PC-3 (cell line): ENCODE measurements around the gene MDK. TPM values are rescaled to one million over a fixed set of nuclear protein-coding genes. Genes with fewer than 3 reads are reported as not detected.

Experiments used
- ATAC-seq: fragments of 200-7000 bp; cut with Tn5 transposase; 2 replicates; pipeline ENCODE4 v1.9.1; 2020; ENCODE audit warnings: mild to moderate bottlenecking, moderate library complexity
- BruUV-seq: library from RNA; stranded (reverse); fragments of 400-500 nt; replicated peaks from 2 replicates; lab custom pipeline; 2021; lab: Mats Ljungman, UMichigan
- CTCF ChIA-PET: fragments of 300-600 bp; sonication (Branson Sonifier 250); formaldehyde crosslinking; loops from one replicate; lab custom pipeline; 2022; ENCODE audit warnings: antibody characterized with exemption; lab: Charles Lee
- POLR2A ChIA-PET: fragments of 300-600 bp; sonication (Branson Sonifier 250); formaldehyde crosslinking; loops from one replicate; lab custom pipeline; 2022; ENCODE audit warnings: antibody characterized with exemption; ENCODE audit not compliant: unreplicated experiment; lab: Charles Lee
- DNase-seq: peaks from one replicate; pipeline ENCODE4 v3.0.0-alpha.2; 2015
- H2AFZ ChIP-seq: fragments of 300-600 bp; sonication (generic); 2 replicates; pipeline ENCODE4 v1.6.0; 2016; ENCODE audit warnings: antibody characterized with exemption, low read length
- H3F3A ChIP-seq: fragments of 300-600 bp; sonication (generic); one replicate; pipeline ENCODE4 v1.6.0; 2017; ENCODE audit warnings: antibody characterized with exemption, low read length, control low read depth, mild to moderate bottlenecking; ENCODE audit not compliant: unreplicated experiment
- H3K27ac ChIP-seq: fragments of 300-600 bp; sonication (generic); 2 replicates; pipeline ENCODE4 v1.5.1; 2016; ENCODE audit warnings: mild to moderate bottlenecking, low read length
- H3K27me3 ChIP-seq: fragments of 300-600 bp; sonication (generic); 2 replicates; pipeline ENCODE4 v1.6.1; 2016; ENCODE audit warnings: low read length, mixed read lengths
- H3K36me3 ChIP-seq: fragments of 300-600 bp; sonication (generic); 2 replicates; pipeline ENCODE4 v1.6.1; 2016; ENCODE audit warnings: low read depth, mixed run types, low read length, mixed read lengths
- H3K4me1 ChIP-seq: fragments of 300-600 bp; sonication (generic); 2 replicates; pipeline ENCODE4 v1.5.1; 2016; ENCODE audit warnings: low read length; ENCODE audit not compliant: insufficient read depth
- H3K4me2 ChIP-seq: fragments of 300-600 bp; sonication (generic); 2 replicates; pipeline ENCODE4 v1.6.0; 2016; ENCODE audit warnings: low read length
- H3K4me3 ChIP-seq: fragments of 300-600 bp; sonication (generic); 2 replicates; pipeline ENCODE4 v1.5.1; 2016; ENCODE audit warnings: mild to moderate bottlenecking, low read length, mixed read lengths
- H3K79me2 ChIP-seq: fragments of 300-600 bp; sonication (generic); 2 replicates; pipeline ENCODE4 v1.6.1; 2017; ENCODE audit warnings: low read length, mixed read lengths
- H3K9ac ChIP-seq: fragments of 300-600 bp; sonication (generic); 2 replicates; pipeline ENCODE4 v1.6.0; 2016; ENCODE audit warnings: mild to moderate bottlenecking, low read length
- H3K9me2 ChIP-seq: fragments of 300-600 bp; sonication (generic); replicated peaks from 2 replicates; pipeline ENCODE4 v1.6.1; 2016; ENCODE audit warnings: mixed run types, low read length, mixed read lengths
- H3K9me3 ChIP-seq: fragments of 300-600 bp; sonication (generic); 2 replicates; pipeline ENCODE4 v1.6.1; 2016; ENCODE audit warnings: low read length, mixed read lengths
- H4K20me1 ChIP-seq: fragments of 300-600 bp; sonication (generic); 2 replicates; pipeline ENCODE4 v1.6.1; 2016; ENCODE audit warnings: low read length, mixed read lengths
- EZH2 ChIP-seq: fragments of 300-600 bp; sonication (generic); IDR thresholded peaks from one replicate; pipeline ENCODE4 v1.6.1; 2017; ENCODE audit warnings: antibody characterized with exemption, mild to moderate bottlenecking, low read length; ENCODE audit not compliant: unreplicated experiment
- EZH2phosphoT487 ChIP-seq: fragments of 300-600 bp; sonication (generic); IDR thresholded peaks from 2 replicates; pipeline ENCODE4 v1.6.1; 2018; ENCODE audit warnings: mild to moderate bottlenecking, antibody characterized with exemption, low read length, borderline replicate concordance
- intact Hi-C: fragments of 100-400 bp; cut with micrococcal nuclease; formaldehyde crosslinking; loops from 2 replicates; pipeline ENCODE4 v1.9.0; 2023
- total RNA-seq: library from RNA; depleted of rRNA; stranded (reverse); fragments of >200 nt; gene quantifications from 2 replicates; pipeline ENCODE4 v1.2.3, GENCODE V29; 2014
- TF ChIP-seq, protein P1 (sequence below): fragments of 300-600 bp; sonication (generic); conservative IDR thresholded peaks from 2 replicates; pipeline ENCODE4 v1.5.1; 2017; ENCODE audit warnings: antibody characterized with exemption, low read depth, mild to moderate bottlenecking, low read length

MDK gene
- total RNA-seq, 1 experiment from 2014 or later = 184 TPM

DNA sequence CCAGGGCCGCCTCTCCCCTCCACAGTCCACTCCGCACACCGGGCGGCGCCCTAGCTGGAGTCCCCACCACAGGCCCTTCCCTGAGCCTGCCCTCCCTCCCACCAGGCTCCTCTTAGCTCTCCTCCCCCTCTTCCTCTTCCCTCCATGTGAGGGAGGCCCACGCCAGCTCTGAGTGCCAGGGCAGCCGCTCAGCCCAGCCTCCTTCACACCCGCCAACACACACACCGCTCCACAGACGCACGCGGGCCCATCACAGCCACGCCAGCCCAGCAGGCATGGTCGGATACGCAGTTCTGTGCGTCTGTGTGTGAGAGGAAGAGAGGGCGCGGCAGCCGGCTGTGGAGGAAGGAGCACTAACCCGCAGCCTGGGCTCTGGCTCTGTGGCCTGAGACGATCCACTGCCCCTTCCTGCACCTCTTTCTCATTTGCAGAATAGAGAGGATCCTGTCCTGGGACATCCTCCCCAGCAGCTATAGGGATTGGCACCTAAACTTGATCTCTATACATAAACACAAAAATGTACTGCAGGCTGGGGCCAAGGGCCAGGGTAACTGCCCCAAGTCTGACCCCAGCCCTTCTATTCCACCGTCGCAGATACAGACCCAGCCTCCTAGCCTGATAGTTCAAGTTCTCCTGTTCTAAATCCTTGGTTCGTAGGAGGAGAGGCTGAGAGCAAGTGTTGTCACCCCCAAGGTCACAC is 6.6 kb downstream of the MDK start:
- Histone ChIP-seq H3K4me2 (no peak overlapping the region), H3K4me1 (peaks cover 19% of the 10 kb centered on the region; the same call in 1 of the 2 replicates), H3K9ac (no peak overlapping the region), H4K20me1 (no peaks in the 10 kb centered on the region), H3K9me2 (no peaks in the 10 kb centered on the region), H3K9me3 (no peaks in the 10 kb centered on the region), H3K27ac (no peak overlapping the region), H3F3A (no peaks in the 10 kb centered on the region), H3K79me2 (no peaks in the 10 kb centered on the region), H3K4me3 (no peak overlapping the region), H2AFZ (no peak overlapping the region), H3K36me3 (no peaks in the 10 kb centered on the region), H3K27me3 (peaks cover 29% of the 10 kb centered on the region)
- ATAC-seq = no peak
- DNase-seq = no peak
- no peak for TF ChIP-seq EZH2phosphoT487
- TF ChIP-seq EZH2 = no peak
- TF ChIP-seq, protein P1, sequence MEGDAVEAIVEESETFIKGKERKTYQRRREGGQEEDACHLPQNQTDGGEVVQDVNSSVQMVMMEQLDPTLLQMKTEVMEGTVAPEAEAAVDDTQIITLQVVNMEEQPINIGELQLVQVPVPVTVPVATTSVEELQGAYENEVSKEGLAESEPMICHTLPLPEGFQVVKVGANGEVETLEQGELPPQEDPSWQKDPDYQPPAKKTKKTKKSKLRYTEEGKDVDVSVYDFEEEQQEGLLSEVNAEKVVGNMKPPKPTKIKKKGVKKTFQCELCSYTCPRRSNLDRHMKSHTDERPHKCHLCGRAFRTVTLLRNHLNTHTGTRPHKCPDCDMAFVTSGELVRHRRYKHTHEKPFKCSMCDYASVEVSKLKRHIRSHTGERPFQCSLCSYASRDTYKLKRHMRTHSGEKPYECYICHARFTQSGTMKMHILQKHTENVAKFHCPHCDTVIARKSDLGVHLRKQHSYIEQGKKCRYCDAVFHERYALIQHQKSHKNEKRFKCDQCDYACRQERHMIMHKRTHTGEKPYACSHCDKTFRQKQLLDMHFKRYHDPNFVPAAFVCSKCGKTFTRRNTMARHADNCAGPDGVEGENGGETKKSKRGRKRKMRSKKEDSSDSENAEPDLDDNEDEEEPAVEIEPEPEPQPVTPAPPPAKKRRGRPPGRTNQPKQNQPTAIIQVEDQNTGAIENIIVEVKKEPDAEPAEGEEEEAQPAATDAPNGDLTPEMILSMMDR = no peak
- POLR2A ChIA-PET = no interaction called here
- no TSS peak for BruUV-seq
- CTCF ChIA-PET = interaction anchor here (0.6 to 1.7 kb wide), 4 partner anchors 45 to 207 kb away, joined by 3 to 10 read pairs (median 7); no protein-coding TSS in a partner anchor
- intact Hi-C loops = loop anchor here (2.0 kb wide), 1 partner anchor 141 kb away; no protein-coding TSS in a partner anchor

DNA sequence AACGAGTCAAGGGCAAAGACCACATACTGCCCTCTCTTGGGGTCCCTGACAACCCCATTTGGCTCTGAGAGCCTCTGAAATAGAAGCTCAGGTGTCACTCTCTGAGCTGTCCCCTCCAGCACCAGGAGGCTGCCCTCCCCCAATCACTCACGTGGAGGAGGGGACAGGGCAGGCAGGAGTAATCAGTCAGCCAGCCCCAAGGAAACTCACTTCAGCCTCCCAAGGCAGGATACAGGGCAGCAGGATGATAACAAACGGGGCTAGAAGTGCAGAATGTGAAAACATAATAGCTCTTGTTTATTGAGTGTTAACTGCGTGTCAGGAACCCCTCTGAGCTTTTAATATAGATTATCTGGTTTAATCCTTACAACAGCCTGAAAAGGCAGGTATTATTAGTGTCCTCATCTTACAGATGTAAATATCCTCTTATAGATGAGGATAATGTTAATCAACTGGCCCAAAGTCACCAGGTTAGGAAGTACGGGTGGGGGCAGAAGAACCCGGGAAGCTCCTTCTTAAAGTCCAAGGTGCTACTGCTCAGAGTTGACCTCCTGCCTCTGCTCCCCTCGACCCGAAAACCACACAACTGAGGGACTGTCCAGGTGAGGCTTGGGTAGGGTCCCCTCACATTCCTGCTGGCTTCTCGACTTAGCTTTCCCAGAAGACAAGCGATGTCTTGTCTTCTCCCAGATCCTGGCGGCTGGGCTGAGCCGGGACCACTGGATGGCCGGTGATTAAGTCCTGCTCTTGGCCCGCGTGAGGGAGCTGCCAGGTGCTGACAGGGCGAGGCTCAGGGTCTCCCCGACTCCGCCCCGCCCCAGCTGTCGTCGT is 7.4 kb downstream of the MDK start:
- H3K9me3 ChIP-seq = no peaks in the 10 kb centered on the region
- H3K4me2 ChIP-seq = peak overlapping the region; percentile 91
- DNase-seq = no peak
- intact Hi-C loops = loop anchor here (1.0 to 2.0 kb wide), 2 partner anchors 140 to 149 kb away; no protein-coding TSS in a partner anchor
- no peaks in the 10 kb centered on the region for H3K36me3 ChIP-seq
- CTCF ChIA-PET = interaction anchor here (0.6 to 1.7 kb wide), 5 partner anchors 66 to 436 kb away, joined by 3 to 10 read pairs (median 3); no protein-coding TSS in a partner anchor
- peaks cover 29% of the 10 kb centered on the region for H3K27me3 ChIP-seq
- H3K27ac ChIP-seq = no peak overlapping the region
- POLR2A ChIA-PET = no interaction called here
- no peaks in the 10 kb centered on the region for H3F3A ChIP-seq
- BruUV-seq = no TSS peak
- ATAC-seq = peak; percentile 3
- H4K20me1 ChIP-seq = no peaks in the 10 kb centered on the region
- no peaks in the 10 kb centered on the region for H3K9me2 ChIP-seq
- H3K4me1 ChIP-seq = peaks cover 19% of the 10 kb centered on the region; the same call in 1 of the 2 replicates
- H2AFZ ChIP-seq = peak overlapping the region; percentile 78
- no peaks in the 10 kb centered on the region for H3K79me2 ChIP-seq
- no peak overlapping the region for H3K9ac ChIP-seq
- H3K4me3 ChIP-seq = peak overlapping the region; percentile 69
- TF ChIP-seq EZH2phosphoT487 = no peak
- no peak for TF ChIP-seq EZH2
- TF ChIP-seq, protein P1 = no peak
